HL-60/S4 treated with phorbol 12-myristate 13-acetate at 8.2 ng/mL for 4 days and 3 days (cell line): Measurements from ENCODE around the gene PPP1CA.

Experiments
- in situ Hi-C: fragments of 300-500 bp; cut with MboI; formaldehyde crosslinking; loops from 2 replicates; pipeline ENCODE4 v1.15.0; 2022; ENCODE audit warnings: low sequenced_read_pairs

The PPP1CA gene

GRCh38 chr11:67401495-67402191 is at the start of gene PPP1CA:
Gene PPP1CA, minus strand, starts transcription at chr11:67401858. Its CDS starts 76 bp downstream, at chr11:67401782.
- in situ Hi-C loops = no loop called here

GRCh38 chr11:67450796-67451657 is 49.4 kb upstream of the PPP1CA start:
- in situ Hi-C loops = no loop called here

DNA sequence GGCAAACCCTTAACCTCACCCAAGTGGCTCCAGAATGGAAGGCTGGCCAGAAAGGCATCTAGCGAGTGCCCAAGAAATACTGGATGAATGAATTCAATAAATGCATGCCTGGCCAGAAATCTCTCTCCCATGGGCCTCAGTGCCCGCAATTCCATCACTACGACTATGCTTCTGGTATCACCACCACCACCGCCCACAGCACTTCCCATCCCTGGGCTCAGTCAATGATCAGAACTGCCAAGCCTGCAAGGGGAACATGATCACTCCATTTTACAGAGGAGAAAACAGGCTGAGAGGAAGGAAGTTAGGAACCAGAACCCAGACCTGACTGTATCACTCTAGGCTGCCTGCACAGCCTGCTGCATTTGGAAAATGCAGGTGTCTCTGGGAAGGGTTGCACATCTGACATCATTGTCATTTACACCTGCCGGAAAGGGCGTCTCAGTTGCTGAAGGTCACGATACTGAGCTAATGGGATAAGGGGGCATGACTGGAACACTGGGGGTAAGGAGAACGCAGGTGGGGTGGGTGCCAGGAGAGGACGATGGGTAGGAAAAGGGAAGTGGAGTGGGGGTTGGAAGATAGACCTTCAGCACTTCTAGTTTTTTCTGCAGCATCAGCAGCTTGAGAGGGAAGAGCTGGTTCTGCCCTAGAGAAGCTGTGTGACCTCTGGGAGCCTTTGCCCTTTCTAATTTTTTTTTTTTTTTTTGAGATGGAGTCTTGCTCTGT is 47.6 kb upstream of the PPP1CA start:
- in situ Hi-C loops = no loop called here

- in situ Hi-C loops = no loop called here
Observed at GRCh38 chr11:67448220-67448609, 46.6 kb upstream of the PPP1CA start.

DNA sequence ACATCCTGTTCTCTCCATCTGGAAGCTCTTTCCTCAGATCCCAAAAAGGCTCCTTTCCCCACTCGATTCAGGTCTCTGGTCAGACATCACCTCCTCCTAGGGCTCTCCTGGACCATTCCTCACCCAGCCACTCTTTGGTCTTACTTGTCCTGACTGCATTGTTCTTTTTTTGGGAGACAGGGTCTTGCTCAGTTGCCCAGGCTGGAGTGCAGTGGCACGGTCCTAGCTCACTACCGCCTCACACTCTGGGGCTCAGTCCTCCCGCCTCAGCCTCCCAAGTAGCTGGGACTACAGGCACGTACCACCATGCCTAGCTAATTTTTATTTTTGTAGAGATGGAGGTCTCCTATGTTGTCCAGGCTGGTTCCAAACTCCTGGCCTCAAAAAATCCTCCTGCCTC is 43.9 kb upstream of the PPP1CA start:
- in situ Hi-C loops = no loop called here

- in situ Hi-C loops = no loop called here
Observed at GRCh38 chr11:67442504-67443404, 41.1 kb upstream of the PPP1CA start.

GRCh38 chr11:67441731-67442351 is 40.2 kb upstream of the PPP1CA start:
- in situ Hi-C loops = no loop called here

DNA sequence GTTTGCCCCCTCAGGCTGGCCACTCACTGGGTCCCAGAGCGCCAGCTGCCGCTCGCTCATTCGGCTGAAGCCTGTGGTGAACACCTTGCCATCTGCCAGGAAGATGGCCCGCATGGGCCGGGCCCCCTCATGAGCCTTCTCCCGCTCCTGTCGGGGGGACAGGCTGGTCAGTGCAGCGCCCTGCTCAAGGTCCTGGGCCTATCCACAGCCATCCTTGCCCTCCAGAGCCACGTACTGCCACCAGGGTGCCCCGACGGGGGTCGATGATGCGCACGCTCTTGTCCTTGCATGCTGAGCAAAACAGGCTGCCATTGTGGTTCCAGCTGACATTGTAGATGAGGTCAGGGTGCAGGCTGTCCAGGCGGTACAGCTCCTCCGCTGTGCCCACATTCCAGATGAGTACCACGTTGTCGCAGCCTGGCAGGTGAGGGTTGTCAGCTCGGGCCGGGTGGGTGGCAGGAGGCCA is 39.5 kb upstream of the PPP1CA start:
- in situ Hi-C loops = no loop called here

DNA sequence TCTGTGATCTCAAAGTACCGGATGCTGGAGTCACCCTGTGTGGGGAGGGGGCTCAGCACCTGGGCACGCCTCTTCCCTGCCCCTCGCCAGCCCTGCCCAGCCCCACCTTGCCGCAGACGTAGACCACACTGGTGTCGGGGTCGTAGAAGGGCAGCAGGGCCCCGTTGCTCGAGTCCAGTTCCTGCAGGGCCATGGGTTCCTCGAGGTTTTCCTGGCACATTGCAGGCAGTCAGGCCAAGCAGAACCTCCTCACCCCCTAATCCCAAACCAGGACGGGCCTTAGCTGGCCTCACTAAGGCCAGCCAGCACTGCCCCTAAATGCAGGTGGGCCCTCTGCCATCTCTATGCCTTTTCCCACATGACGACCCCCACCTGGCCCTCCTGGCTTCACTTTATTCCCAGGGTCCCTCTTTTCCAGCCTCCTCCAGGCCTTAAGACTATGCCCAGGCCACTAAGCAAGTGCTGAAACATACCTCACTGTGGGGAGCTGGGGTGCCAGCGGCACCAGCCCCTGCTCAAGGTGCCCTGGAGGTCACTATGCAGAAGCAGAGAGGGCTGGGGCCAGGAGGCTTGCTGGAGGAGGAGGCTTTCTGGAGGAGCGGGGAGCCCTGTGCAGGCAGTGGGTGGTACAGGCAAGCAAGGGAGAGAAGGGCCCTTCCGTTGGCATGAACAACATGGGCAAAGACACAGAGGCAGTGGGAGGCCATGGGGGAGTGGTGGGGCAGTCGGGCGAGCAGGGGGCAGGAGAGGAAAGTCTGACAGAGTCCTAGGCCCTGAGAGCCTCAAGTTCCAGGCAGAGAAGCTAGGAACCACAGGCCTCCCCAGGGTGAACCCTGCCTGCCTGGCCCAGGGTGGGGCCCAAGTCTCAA is 38.8 kb upstream of the PPP1CA start:
- in situ Hi-C loops = no loop called here

DNA sequence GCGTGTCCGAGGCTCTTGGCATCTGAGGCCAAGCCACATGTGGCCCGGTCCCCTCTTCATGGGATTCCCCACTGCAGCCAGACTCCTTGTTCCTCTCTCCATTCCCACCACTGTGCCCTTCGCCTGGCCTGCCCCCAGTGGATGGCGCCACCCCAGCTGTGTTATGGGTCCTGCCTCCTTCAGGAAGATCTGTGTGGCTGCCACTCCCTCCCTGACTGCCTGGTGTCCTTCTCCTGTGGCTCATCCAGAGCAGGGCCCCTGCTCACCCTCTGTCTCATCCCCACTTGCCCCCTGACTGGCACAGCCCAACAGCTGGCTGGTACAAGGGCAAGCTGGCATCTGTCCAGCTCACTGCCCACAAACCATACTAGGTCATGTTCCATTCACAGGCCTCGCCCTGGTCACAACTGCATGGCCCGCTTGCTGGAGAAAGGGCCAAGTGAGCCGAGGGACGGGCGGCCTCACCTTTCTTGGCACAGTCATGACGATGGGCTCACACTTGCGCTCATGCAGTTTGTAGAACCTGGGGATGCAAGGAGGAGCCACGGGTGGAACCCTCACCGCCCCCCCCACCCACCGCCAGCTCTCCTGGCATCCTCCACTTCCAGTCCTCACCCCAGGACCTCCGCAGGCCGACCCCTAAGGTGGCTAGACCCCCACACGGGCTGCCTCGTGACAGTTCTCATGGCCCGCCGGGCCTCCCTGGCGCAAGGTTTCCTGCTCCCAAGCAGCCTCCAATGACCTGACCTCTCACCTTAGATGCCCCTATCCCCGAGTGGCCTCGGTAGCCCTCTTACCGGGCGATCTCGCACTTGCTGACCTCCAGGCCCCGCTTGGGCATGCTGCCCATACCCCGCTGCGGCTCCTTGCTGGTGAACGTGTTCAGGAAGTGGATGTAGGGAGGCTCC is 37.9 kb upstream of the PPP1CA start:
- in situ Hi-C loops = no loop called here

DNA sequence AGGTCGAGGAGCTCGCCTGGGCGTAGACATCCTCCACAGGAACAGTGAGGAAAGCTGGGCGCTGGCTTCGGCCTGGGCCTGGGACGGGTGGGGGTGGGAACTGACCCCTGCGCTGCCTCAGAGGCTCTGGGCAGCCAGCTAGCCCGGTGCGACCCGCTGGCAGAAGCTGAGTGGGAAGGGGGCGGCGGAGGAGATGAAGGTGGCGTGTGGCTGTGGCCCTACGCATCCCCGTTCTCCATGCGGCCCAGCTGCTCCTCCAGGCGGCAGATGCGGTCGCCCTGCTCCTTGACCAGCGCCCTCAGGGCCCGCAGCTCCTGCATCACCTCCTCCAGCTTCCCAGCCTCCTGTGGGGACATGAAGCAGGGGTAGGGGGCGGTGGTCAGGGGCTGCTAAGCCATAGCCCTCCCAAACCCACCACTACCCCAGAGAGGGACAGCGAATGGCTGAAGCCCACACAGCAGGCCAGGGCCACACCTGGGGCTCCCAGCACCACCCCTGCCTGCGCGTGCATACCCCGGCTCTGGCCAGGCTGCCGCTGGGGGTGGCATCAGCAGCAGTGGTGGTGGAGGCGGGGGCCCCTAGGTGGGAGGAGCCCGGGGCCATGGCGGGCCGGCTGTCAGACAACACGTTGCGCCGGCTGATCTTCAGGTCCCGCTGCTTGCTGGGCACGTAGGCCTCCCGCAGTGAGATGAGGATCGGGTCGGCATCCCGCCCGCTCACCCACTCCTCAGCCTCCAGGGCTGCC is 36.7 kb upstream of the PPP1CA start:
- in situ Hi-C loops = no loop called here

GRCh38 chr11:67437809-67438157 is 36.1 kb upstream of the PPP1CA start:
- in situ Hi-C loops = no loop called here

DNA sequence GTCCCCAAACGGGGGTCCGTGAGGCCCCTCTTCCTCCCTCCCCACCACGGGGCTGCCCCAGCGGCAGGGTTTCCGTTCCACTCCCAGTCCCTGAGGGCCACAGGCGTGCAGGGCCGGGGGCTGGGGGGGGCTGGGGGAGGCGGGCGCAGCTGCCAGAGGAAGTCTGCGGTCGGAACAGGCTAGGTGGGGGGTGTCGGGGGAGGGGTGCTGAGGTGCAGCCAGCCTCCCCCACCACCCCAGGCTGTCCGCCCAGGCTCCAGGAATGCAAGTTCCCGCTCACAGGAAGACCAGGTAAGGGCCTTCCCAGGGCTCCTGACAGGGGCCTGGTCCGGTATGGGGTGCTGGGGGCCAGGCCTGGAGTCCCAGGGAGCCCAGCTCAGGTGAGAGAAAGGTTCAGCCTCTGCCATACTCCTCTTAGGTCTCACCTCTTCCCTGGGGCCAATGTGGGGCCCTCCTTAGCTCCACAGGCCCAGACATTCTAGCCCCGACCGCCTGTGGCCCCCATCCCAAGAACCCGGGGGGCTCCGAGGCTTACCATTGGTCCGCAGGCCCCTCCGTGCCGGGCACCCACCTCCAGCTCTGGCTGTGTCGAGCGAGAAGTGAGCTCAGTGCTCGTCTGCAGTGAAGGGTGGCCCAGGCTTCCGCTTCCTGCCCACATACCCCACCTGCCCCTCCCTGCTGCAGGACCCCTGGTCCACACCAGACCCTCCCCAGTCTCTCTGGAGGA is 35.6 kb upstream of the PPP1CA start, which contains the start of gene PTPRCAP:
Gene PTPRCAP (minus strand): TSS at position 601 of the 727 bp plus-strand sequence. CDS start 63 bp downstream, at position 538.
- in situ Hi-C loops = no loop called here

GRCh38 chr11:67436459-67437081 is 34.9 kb upstream of the PPP1CA start:
- in situ Hi-C loops = no loop called here

DNA sequence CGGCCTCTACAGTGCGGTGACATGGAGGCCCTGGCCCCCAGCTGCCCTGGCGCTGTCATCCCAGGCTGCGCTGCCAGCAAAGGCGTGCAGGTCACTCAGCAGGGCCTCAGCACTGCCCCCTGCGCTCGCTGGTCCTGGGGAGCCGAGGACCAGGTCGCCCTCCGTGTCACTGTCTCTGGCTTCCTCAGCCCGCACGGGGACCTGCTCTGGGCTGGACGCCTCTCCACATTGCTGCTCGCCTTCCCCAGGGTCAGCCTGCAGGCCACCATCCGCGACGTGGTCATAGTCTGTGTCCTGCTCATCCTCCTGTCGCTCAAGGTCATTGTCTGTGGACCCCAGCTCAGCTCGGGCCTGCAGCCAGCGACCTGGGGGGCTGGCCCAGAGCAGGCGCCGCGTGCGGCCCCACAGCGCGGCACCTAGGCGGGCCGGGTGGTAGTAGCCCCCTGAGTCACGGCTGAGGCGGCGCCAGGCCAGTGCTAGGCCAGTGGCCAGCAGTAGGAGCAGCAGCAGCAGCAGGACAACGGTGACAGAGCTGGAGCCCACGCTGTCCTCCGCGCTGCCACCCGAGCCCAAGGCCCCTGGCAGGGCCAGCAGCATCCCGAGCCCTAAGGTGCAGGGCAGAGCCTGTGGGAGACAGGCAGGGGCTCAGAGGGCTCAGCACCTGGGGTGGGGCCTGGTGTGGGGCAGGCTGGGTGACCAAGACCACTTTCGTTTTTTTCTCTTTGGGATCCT is 34.2 kb upstream of the PPP1CA start:
- in situ Hi-C loops = no loop called here
